ENCODE data around the gene POP7. TPM values are rescaled to one million over a fixed set of nuclear protein-coding genes. Genes with fewer than 3 reads are reported as not detected.

POP7 gene
- total RNA-seq, 1 experiment from 2014 or later, result 62.7 TPM

DNA sequence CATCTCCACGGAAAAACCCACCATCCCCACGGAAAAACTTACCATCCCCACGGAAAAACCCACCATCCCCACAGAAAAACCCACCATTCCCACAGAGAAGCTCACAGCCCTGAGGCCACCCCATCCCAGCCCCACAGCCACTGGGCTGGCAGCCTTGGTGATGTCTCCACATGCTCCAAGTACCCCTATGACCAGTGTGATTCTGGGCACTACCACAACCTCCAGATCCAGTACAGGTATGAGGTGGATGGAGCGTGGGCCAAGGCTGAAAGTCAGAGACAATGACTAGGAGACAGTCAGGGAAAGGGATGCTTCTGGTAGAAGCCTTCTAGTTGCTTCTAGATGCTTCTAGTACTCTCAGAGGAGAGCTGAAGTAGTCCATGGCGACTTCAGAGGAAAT lies 47.1 kb downstream of the POP7 start:
- H3K36me3 ChIP-seq (ENCODE audit: low read depth), result no peaks in the 10 kb centered on the region
- H3K4me2 ChIP-seq, result no peak overlapping the region
- POLR2A ChIA-PET (ENCODE audit: unreplicated experiment), result no interaction called here
- H3K4me3 ChIP-seq, result no peak overlapping the region
- no peaks in the 10 kb centered on the region for H3K9me3 ChIP-seq (ENCODE audit: insufficient read depth, low read depth)
- DNase-seq, result no peak
- CTCF ChIA-PET, result no interaction called here
- TF ChIP-seq CTCF (conservative IDR thresholded peaks at IDR 0.05) (no peak), EZH2 (IDR thresholded peaks at IDR 0.05; ENCODE audit: low read depth) (no peak)
- H3K79me2 ChIP-seq (ENCODE audit: low read depth), result no peaks in the 10 kb centered on the region
- no peaks in the 10 kb centered on the region for H4K20me1 ChIP-seq (ENCODE audit: insufficient read depth)
- H3K9me2 ChIP-seq (ENCODE audit: insufficient read depth), result no peaks in the 10 kb centered on the region
- intact Hi-C loops (cut with micrococcal nuclease; ENCODE audit: unreplicated experiment), result no loop called here
- H3K4me1 ChIP-seq (replicated peaks; ENCODE audit: insufficient read depth), result no peaks in the 10 kb centered on the region
- BruUV-seq (replicated peaks), result no TSS peak
- H3F3A ChIP-seq (ENCODE audit: insufficient read depth, low read depth), result no peaks in the 10 kb centered on the region
- H3K27ac ChIP-seq, result no peak overlapping the region
- no peak overlapping the region for H2AFZ ChIP-seq
- peaks cover 21% of the 10 kb centered on the region; the same call in 1 of the 2 replicates for H3K27me3 ChIP-seq (ENCODE audit: insufficient read depth, low read depth)

GRCh38 chr7:100753750-100754149 lies 47.8 kb downstream of the POP7 start:
- H3K36me3 ChIP-seq (ENCODE audit: low read depth), result no peaks in the 10 kb centered on the region
- no peaks in the 10 kb centered on the region for H3K9me2 ChIP-seq (ENCODE audit: insufficient read depth)
- no peak overlapping the region for H3K4me2 ChIP-seq
- no TSS peak for BruUV-seq (replicated peaks)
- intact Hi-C loops (cut with micrococcal nuclease; ENCODE audit: unreplicated experiment), result no loop called here
- H2AFZ ChIP-seq, result no peak overlapping the region
- no peak overlapping the region for H3K27ac ChIP-seq
- H3K79me2 ChIP-seq (ENCODE audit: low read depth), result no peaks in the 10 kb centered on the region
- CTCF ChIA-PET, result no interaction called here
- POLR2A ChIA-PET (ENCODE audit: unreplicated experiment), result no interaction called here
- TF ChIP-seq EZH2 (IDR thresholded peaks at IDR 0.05; ENCODE audit: low read depth) (no peak), CTCF (conservative IDR thresholded peaks at IDR 0.05) (no peak)
- no peaks in the 10 kb centered on the region for H3F3A ChIP-seq (ENCODE audit: insufficient read depth, low read depth)
- no peaks in the 10 kb centered on the region for H3K9me3 ChIP-seq (ENCODE audit: insufficient read depth, low read depth)
- H3K4me1 ChIP-seq (replicated peaks; ENCODE audit: insufficient read depth), result no peaks in the 10 kb centered on the region
- no peak for DNase-seq
- no peak overlapping the region for H3K4me3 ChIP-seq
- H3K27me3 ChIP-seq (ENCODE audit: insufficient read depth, low read depth), result peaks cover 21% of the 10 kb centered on the region; the same call in 1 of the 2 replicates
- no peaks in the 10 kb centered on the region for H4K20me1 ChIP-seq (ENCODE audit: insufficient read depth)

Other genes starting within 250 kb of the POP7 start
- gene SPACDR, start 241.9 kb upstream of the POP7 start, total RNA-seq (2021), result 1.4 and 4.2 TPM in 2 replicates
- gene TSC22D4, start 226.9 kb upstream of the POP7 start, total RNA-seq (2021), result 68.8 and 79.8 TPM in 2 replicates
- 1.3 and 1.9 TPM in 2 replicates for gene NYAP1, start 222.2 kb upstream of the POP7 start, total RNA-seq (2021)
- 30.4 and 35.2 TPM in 2 replicates for gene AGFG2, start 166.9 kb upstream of the POP7 start, total RNA-seq (2021)
- gene SAP25, start 132.2 kb upstream of the POP7 start, total RNA-seq (2021), result 11.0 and 15.3 TPM in 2 replicates
- 86.6 and 89.6 TPM in 2 replicates for gene LRCH4, start 120.0 kb upstream of the POP7 start, total RNA-seq (2021)
- gene FBXO24, start 119.8 kb upstream of the POP7 start, total RNA-seq (2021), result 2.7 and 4.6 TPM in 2 replicates
- gene PCOLCE, start 103.8 kb upstream of the POP7 start, total RNA-seq (2021), result 25.1 and 35.2 TPM in 2 replicates
- gene MOSPD3, start 93.6 kb upstream of the POP7 start, total RNA-seq (2021), result 38.1 and 38.8 TPM in 2 replicates
- gene TFR2, start 64.6 kb upstream of the POP7 start, total RNA-seq (2021), result 4.8 and 6.2 TPM in 2 replicates
- gene ACTL6B, start 49.7 kb upstream of the POP7 start, total RNA-seq (2021), result not detected in 2 replicates
- gene GNB2, start 32.4 kb upstream of the POP7 start, total RNA-seq (2021), result 299 and 326 TPM in 2 replicates
- 55.1 and 64.2 TPM in 2 replicates for gene GIGYF1, start 11.9 kb upstream of the POP7 start, total RNA-seq (2021)
- 0.30 and 0.44 TPM in 2 replicates for gene EPO, start 14.3 kb downstream of the POP7 start, total RNA-seq (2021)
- gene ZAN, start 27.5 kb downstream of the POP7 start, total RNA-seq (2021), result not detected in 2 replicates
- gene EPHB4, start 121.4 kb downstream of the POP7 start, total RNA-seq (2021), result 79.4 and 94.6 TPM in 2 replicates
- 34.7 and 36.7 TPM in 2 replicates for gene SLC12A9, start 146.6 kb downstream of the POP7 start, total RNA-seq (2021)
- 89.3 and 91.4 TPM in 2 replicates for gene TRIP6, start 161.3 kb downstream of the POP7 start, total RNA-seq (2021)
- gene SRRT, start 169.0 kb downstream of the POP7 start, total RNA-seq (2021), result 116 and 144 TPM in 2 replicates
- 2.7 and 2.8 TPM in 2 replicates for gene UFSP1, start 183.6 kb downstream of the POP7 start, total RNA-seq (2021)
- 0.28 and 0.35 TPM in 2 replicates for gene ACHE, start 189.8 kb downstream of the POP7 start, total RNA-seq (2021)
- 0.90 and 1.1 TPM in 2 replicates for gene MUC3A, start 243.4 kb downstream of the POP7 start, total RNA-seq (2021)